Smooth muscle cell (in vitro differentiated cells): ENCODE data around the gene GNPAT. TPM values are rescaled to one million over a fixed set of nuclear protein-coding genes. Genes with fewer than 3 reads are reported as not detected.

Source experiments
- DNase-seq: peaks from one replicate; lab custom pipeline; 2025; ENCODE audit not compliant: unreplicated experiment; lab: John Stamatoyannopoulos, UW
- H2AFZ ChIP-seq: fragments of 200-600 bp; sonication (generic); 2 replicates; pipeline ENCODE4 v1.6.0; 2016; ENCODE audit warnings: antibody characterized with exemption, low read depth, mild to moderate bottlenecking
- H3F3A ChIP-seq: fragments of 200-600 bp; sonication (generic); 2 replicates; pipeline ENCODE4 v1.6.0; 2017; ENCODE audit warnings: antibody characterized with exemption, low read depth
- H3K27ac ChIP-seq: fragments of 200-600 bp; sonication (generic); 2 replicates; pipeline ENCODE4 v1.5.1; 2016; ENCODE audit warnings: low read depth, mild to moderate bottlenecking
- H3K27me3 ChIP-seq: fragments of 200-600 bp; sonication (generic); 2 replicates; pipeline ENCODE4 v1.6.1; 2016; ENCODE audit warnings: low read depth, mild to moderate bottlenecking
- H3K36me3 ChIP-seq: fragments of 200-600 bp; sonication (generic); 2 replicates; pipeline ENCODE4 v1.5.1; 2016; ENCODE audit warnings: low read depth
- H3K4me1 ChIP-seq: fragments of 200-600 bp; sonication (generic); 2 replicates; pipeline ENCODE4 v1.5.1; 2016; ENCODE audit warnings: low read depth
- H3K4me2 ChIP-seq: fragments of 200-600 bp; sonication (generic); 2 replicates; pipeline ENCODE4 v1.6.0; 2016; ENCODE audit warnings: mild to moderate bottlenecking
- H3K4me3 ChIP-seq: fragments of 200-600 bp; sonication (generic); 2 replicates; pipeline ENCODE4 v1.5.1; 2016; ENCODE audit warnings: mild to moderate bottlenecking
- H3K79me2 ChIP-seq: fragments of 200-600 bp; sonication (generic); 2 replicates; pipeline ENCODE4 v1.6.0; 2016; ENCODE audit warnings: low read depth, mild to moderate bottlenecking
- H3K9ac ChIP-seq: fragments of 200-600 bp; sonication (generic); 2 replicates; pipeline ENCODE4 v1.6.0; 2016; ENCODE audit warnings: low read depth
- H3K9me3 ChIP-seq: fragments of 200-600 bp; sonication (generic); replicated peaks from 2 replicates; pipeline ENCODE4 v1.5.1; 2016; ENCODE audit warnings: low read depth
- H4K20me1 ChIP-seq: fragments of 200-600 bp; sonication (generic); 2 replicates; pipeline ENCODE4 v1.6.0; 2016; ENCODE audit warnings: low read depth
- CTCF ChIP-seq: fragments of 200-600 bp; sonication (generic); IDR thresholded peaks from 2 replicates; pipeline ENCODE4 v1.5.1; 2017; ENCODE audit warnings: borderline replicate concordance, mild to moderate bottlenecking, antibody characterized with exemption; ENCODE audit not compliant: insufficient read depth, poor library complexity, severe bottlenecking
- WGBS: methylation state at CpG from one replicate; pipeline ENCODE4 v1.1.7; 2016; ENCODE audit warnings: low lambda C conversion rate; 5-methylcytosine and 5-hydroxymethylcytosine counted together
- polyA plus RNA-seq: library from polyadenylated mRNA; unstranded; fragments of >200 nt; fragmentation: Nextera tagmentation; extraction: Ambion mirVana; gene quantifications from 2 replicates; pipeline ENCODE4 v1.2.1, GENCODE V29; 2016
- total RNA-seq: library from RNA; depleted of rRNA; stranded (reverse); fragments of >200 nt; gene quantifications from 2 replicates; pipeline ENCODE4 v1.2.3, GENCODE V29; 2014

Gene GNPAT
- total and polyA plus RNA-seq, 2 experiments from 2014 or later, result 43.9 to 45.8 TPM

GRCh38 chr1:231234506-231234905 is 6.5 kb upstream of the GNPAT start:
- no peak for TF ChIP-seq CTCF
- Histone ChIP-seq H3K79me2 (peaks cover under 1% of the 10 kb centered on the region), H2AFZ (no peak overlapping the region), H3K9me3 (no peaks in the 10 kb centered on the region), H3K4me2 (no peak overlapping the region), H4K20me1 (no peaks in the 10 kb centered on the region), H3K4me1 (no peaks in the 10 kb centered on the region), H3K9ac (no peak overlapping the region), H3K27me3 (no peaks in the 10 kb centered on the region), H3K4me3 (no peak overlapping the region), H3F3A (no peaks in the 10 kb centered on the region), H3K27ac (no peak overlapping the region), H3K36me3 (peaks cover 11% of the 10 kb centered on the region)
- no peak for DNase-seq
- 92% methylated on average over 3 of the region's 3 CpGs for whole genome bisulfite sequencing

GRCh38 chr1:231235526-231236207 is 5.3 kb upstream of the GNPAT start:
- Histone ChIP-seq H3K9me3 (no peaks in the 10 kb centered on the region), H3K4me1 (peaks cover 7% of the 10 kb centered on the region), H3K27me3 (no peaks in the 10 kb centered on the region), H3K4me2 (no peak overlapping the region), H3K27ac (no peak overlapping the region), H3K36me3 (peaks cover 11% of the 10 kb centered on the region), H2AFZ (no peak overlapping the region), H4K20me1 (no peaks in the 10 kb centered on the region), H3F3A (no peaks in the 10 kb centered on the region), H3K9ac (no peak overlapping the region), H3K4me3 (no peak overlapping the region), H3K79me2 (peaks cover 10% of the 10 kb centered on the region)
- no peak for TF ChIP-seq CTCF
- 99% methylated on average over 3 of the region's 3 CpGs for whole genome bisulfite sequencing
- no peak for DNase-seq

GRCh38 chr1:231236208-231236591 is 4.8 kb upstream of the GNPAT start:
- Histone ChIP-seq H3K27ac (no peak overlapping the region), H3K4me1 (peaks cover 7% of the 10 kb centered on the region), H3K27me3 (no peaks in the 10 kb centered on the region), H3K4me3 (no peak overlapping the region), H4K20me1 (no peaks in the 10 kb centered on the region), H3F3A (no peaks in the 10 kb centered on the region), H3K9ac (no peak overlapping the region), H3K36me3 (peaks cover 11% of the 10 kb centered on the region), H2AFZ (no peak overlapping the region), H3K4me2 (no peak overlapping the region), H3K79me2 (peaks cover 10% of the 10 kb centered on the region), H3K9me3 (no peaks in the 10 kb centered on the region)
- WGBS, result 96% methylated on average over 4 of the region's 4 CpGs
- TF ChIP-seq CTCF, result no peak
- DNase-seq, result no peak

- Histone ChIP-seq H3K4me2 (no peak overlapping the region), H3F3A (no peaks in the 10 kb centered on the region), H3K9me3 (no peaks in the 10 kb centered on the region), H2AFZ (no peak overlapping the region), H3K4me3 (no peak overlapping the region), H3K27ac (no peak overlapping the region), H3K4me1 (peaks cover 9% of the 10 kb centered on the region), H4K20me1 (no peaks in the 10 kb centered on the region), H3K79me2 (peaks cover 15% of the 10 kb centered on the region), H3K27me3 (no peaks in the 10 kb centered on the region), H3K36me3 (peaks cover 11% of the 10 kb centered on the region), H3K9ac (no peak overlapping the region)
- WGBS, result 95% methylated on average over 9 of the region's 9 CpGs
- no peak for TF ChIP-seq CTCF
- no peak for DNase-seq
Observed at GRCh38 chr1:231236938-231237337, 4.1 kb upstream of the GNPAT start.
